Lower lobe of right lung (tissue), 2 donors: ENCODE results near the gene NOL4L. TPM values are rescaled to one million over a fixed set of nuclear protein-coding genes. Genes with fewer than 3 reads are reported as not detected.

ENCODE experiments used
- ATAC-seq, 2 donors: fragments of 200-7000 bp; cut with Tn5 transposase; one replicate each; pipeline ENCODE4 v1.9.1; 2020 to 2022; ENCODE audit warnings: mild to moderate bottlenecking in 2 of 2, moderate library complexity in 2 of 2
- DNase-seq: peaks from one replicate; pipeline ENCODE4 v3.0.0-alpha.2; 2020
- H3K27ac ChIP-seq: fragments of 200-600 bp; one replicate; pipeline ENCODE4 v1.8.0; 2022
- H3K27me3 ChIP-seq: fragments of 200-600 bp; one replicate; pipeline ENCODE4 v1.8.0; 2022; ENCODE audit warnings: low read depth
- H3K36me3 ChIP-seq: fragments of 200-600 bp; one replicate; pipeline ENCODE4 v1.8.0; 2022; ENCODE audit warnings: mild to moderate bottlenecking
- H3K4me1 ChIP-seq: fragments of 200-600 bp; one replicate; pipeline ENCODE4 v1.8.0; 2022
- H3K4me3 ChIP-seq: fragments of 200-600 bp; one replicate; pipeline ENCODE4 v1.8.0; 2022; ENCODE audit warnings: mild to moderate bottlenecking
- H3K9me3 ChIP-seq: fragments of 200-600 bp; one replicate; pipeline ENCODE4 v1.8.0; 2022
- intact Hi-C: fragments of 100-400 bp; cut with DNase I; formaldehyde crosslinking; loops from one replicate; pipeline ENCODE4 v1.11.0; 2022
- total RNA-seq: library from RNA; stranded (reverse); fragmentation: NEBNext Ultra II Directional; extraction: Animal tissue kit (Norgen Biotek cat#: 25700); gene quantifications from one replicate; pipeline ENCODE4 v1.2.1, GENCODE V29; 2021
- TF ChIP-seq, protein P1 (sequence below): fragments of 200-600 bp; IDR thresholded peaks from one replicate; pipeline ENCODE4 v1.8.0; 2022; ENCODE audit warnings: antibody characterized with exemption, mild to moderate bottlenecking
- donor health status: DM: no; HTN: yes; CAD: no; lungs with severe emphysema.

Gene NOL4L
- total RNA-seq, 1 donor from 2014 or later, result 14.3 TPM

DNA sequence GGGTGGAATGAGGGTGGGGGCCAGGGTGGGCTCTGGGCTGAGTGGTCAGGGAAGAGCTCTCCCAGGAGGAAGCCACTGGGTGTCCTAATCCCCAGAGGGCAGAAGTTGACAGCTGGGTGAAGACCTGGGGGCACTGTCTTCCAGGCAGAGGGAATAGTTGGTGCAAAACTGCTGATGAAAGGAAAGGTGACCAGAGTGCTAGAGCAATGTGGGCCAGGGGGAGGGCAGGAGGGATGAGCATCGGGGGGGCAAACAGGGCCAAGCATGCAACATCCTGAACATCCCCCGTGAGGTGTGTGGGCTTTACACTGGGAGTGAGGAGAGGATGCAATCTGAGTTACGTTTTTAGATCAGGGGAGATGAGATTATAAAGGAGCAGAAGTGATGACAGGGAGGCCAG, 97.8 kb downstream of the NOL4L start:
- H3K36me3 ChIP-seq, result no peaks in the 10 kb centered on the region
- DNase-seq, result no peak
- no peak for ATAC-seq
- H3K4me1 ChIP-seq, result peaks cover 15% of the 10 kb centered on the region
- TF ChIP-seq, protein P1, sequence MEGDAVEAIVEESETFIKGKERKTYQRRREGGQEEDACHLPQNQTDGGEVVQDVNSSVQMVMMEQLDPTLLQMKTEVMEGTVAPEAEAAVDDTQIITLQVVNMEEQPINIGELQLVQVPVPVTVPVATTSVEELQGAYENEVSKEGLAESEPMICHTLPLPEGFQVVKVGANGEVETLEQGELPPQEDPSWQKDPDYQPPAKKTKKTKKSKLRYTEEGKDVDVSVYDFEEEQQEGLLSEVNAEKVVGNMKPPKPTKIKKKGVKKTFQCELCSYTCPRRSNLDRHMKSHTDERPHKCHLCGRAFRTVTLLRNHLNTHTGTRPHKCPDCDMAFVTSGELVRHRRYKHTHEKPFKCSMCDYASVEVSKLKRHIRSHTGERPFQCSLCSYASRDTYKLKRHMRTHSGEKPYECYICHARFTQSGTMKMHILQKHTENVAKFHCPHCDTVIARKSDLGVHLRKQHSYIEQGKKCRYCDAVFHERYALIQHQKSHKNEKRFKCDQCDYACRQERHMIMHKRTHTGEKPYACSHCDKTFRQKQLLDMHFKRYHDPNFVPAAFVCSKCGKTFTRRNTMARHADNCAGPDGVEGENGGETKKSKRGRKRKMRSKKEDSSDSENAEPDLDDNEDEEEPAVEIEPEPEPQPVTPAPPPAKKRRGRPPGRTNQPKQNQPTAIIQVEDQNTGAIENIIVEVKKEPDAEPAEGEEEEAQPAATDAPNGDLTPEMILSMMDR, result no peak
- intact Hi-C loops, result no loop called here
- no peak overlapping the region for H3K27ac ChIP-seq
- no peaks in the 10 kb centered on the region for H3K27me3 ChIP-seq
- no peak overlapping the region for H3K4me3 ChIP-seq
- no peaks in the 10 kb centered on the region for H3K9me3 ChIP-seq

DNA sequence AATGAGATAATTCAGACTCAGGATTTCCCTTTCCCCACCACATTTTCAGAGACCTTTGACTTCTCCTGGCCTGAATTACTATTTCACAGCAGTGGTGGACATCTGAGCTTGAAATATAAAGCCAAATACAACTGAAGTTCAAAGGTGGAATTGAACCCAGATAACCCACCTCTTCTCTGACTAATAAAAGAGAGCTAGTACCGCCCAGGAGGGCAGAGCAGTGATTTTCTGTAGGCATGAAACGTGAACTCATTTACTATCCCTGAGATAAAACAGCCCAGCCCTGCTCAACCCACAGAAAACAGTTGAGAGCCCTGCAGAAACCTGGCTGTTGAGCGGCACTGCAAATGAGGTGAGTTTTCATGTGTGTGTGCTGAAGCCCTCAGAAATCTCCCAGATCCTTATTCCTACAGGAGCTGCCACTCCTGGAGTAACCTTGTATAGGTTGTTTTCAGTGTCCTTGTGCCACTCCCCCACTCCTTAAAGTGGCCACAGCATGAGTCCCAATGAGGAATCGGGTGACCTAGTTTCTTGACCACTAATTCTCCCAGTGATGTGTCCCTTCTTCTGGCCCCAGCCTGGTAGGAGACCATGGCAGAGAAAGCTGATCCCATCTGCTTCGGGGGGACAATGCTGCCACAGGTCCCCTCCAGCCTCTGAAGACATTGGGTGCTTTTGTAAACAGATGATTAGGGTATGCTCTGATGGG, 99.2 kb downstream of the NOL4L start:
- no peaks in the 10 kb centered on the region for H3K27me3 ChIP-seq
- no peaks in the 10 kb centered on the region for H3K9me3 ChIP-seq
- H3K27ac ChIP-seq, result no peak overlapping the region
- TF ChIP-seq, protein P1, result no peak
- intact Hi-C loops, result no loop called here
- H3K4me1 ChIP-seq, result peaks cover 29% of the 10 kb centered on the region
- ATAC-seq (no peak), DNase-seq (no peak)
- no peaks in the 10 kb centered on the region for H3K36me3 ChIP-seq
- no peak overlapping the region for H3K4me3 ChIP-seq

DNA sequence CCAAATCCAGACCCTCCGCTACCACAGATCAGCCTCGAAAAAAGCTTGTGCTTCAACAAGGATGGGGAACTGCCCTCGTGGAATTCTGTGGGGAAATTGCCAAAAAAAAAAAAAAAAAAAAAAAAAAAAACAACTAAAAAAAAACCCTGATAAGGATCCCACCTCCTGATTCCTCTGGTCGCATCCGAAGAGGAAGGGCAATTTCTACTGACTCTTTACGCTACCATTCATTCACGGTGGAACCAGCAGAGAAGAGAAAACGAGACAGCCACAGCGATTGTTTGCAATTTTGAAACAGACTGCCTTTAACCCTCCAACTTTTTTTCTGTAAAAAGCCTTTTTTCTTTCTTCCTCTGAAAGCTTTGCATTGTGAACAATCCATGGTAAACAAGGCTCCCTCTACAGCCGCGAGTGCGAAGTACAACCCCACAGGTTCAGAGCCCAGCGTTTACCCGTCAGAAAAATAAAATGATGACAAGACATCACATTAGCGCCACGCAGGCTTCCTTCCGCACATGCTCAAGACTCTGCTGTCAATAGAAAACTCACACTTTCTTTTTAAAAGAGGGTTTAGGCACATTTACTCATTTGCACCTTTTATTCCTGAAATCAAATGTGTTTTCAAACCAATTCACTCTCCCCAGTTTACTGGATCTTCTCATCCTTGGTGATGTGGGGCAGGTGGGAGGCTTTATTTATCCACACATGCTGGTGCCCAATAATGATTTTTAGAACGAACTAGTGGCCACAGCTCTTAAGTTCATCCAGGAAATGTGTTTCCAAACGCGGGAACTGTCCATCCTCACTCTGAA, 100.0 kb downstream of the NOL4L start:
- Histone ChIP-seq H3K27ac (peak overlapping the region; percentile 76), H3K27me3 (no peaks in the 10 kb centered on the region), H3K9me3 (no peaks in the 10 kb centered on the region), H3K4me1 (peaks cover 37% of the 10 kb centered on the region), H3K36me3 (no peaks in the 10 kb centered on the region), H3K4me3 (peak overlapping the region; percentile 73)
- intact Hi-C loops, result no loop called here
- TF ChIP-seq, protein P1, result peak; percentile 86
- peak; percentile 79 for DNase-seq
- peak; percentile 65 to 66 for ATAC-seq

DNA sequence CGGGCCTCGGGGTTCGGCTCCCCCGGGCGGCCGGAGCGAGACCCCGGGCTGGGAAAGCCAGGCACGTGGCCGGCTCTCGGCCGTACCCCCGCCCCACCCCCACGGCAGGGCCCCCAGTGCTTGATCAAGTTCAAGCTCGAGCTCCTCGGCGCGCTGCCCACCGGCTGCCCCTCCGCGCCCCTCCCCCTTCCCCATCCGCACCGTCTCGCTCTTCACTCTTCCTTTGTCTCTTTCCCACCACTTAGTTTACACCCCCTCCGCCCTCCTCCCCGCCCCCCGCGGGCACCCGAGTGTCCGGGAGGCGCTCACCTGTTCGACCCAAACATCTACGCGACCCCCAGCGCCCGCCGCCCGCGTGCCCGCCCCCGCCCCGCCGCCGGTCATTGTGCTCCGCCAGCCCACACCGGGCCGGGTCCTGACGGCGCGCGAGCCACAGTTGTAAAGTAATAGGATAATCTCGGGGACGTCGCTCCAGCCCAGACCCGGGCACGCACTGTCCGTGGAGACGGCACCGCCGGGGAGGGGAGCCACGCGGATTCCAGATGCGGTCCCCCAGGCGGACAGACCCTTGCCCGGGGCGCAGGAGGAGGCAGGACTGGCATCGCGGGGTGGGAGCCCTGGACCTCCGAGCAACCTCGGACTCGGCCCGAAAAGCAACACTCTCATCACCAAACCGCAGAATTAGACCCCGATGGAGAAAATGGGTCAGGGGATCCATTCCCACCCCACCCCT, 100.7 kb downstream of the NOL4L start:
- intact Hi-C loops, result no loop called here
- no peaks in the 10 kb centered on the region for H3K36me3 ChIP-seq
- peak overlapping the region; percentile 76 for H3K27ac ChIP-seq
- DNase-seq (peak; percentile 65), ATAC-seq (peak; percentile 47 to 52)
- H3K27me3 ChIP-seq, result no peaks in the 10 kb centered on the region
- peaks cover 45% of the 10 kb centered on the region for H3K4me1 ChIP-seq
- peak overlapping the region; percentile 73 for H3K4me3 ChIP-seq
- no peaks in the 10 kb centered on the region for H3K9me3 ChIP-seq
- TF ChIP-seq, protein P1, result no peak
